Small intestine (tissue), 7 donors: Measurements from ENCODE around the gene GNAS-AS1. TPM values are rescaled to one million over a fixed set of nuclear protein-coding genes. Genes with fewer than 3 reads are reported as not detected.

Experiments used
- DNase-seq, 2 donors: peaks; one replicate each; pipeline versions ENCODE4 v3.0.0 to v3.0.0-alpha.2; 2013
- FAIRE-seq: peaks from 2 replicates; lab custom pipeline; 2012; peaks lifted over from hg19 to GRCh38; lab: Jason Lieb, UNC
- H3K27ac ChIP-seq, 3 donors: one replicate each; pipeline ENCODE4 v1.5.1; 2013; ENCODE audit warnings: low read length in 2 of 3, mild to moderate bottlenecking in 2 of 3, control low read depth in 1 of 3, inconsistent platforms in 1 of 3, low read depth in 1 of 3, moderate library complexity in 1 of 3
- H3K27me3 ChIP-seq, 3 donors: one replicate each; pipeline ENCODE4 v1.6.1; 2013; ENCODE audit warnings: low read length in 3 of 3, inconsistent platforms in 1 of 3; ENCODE audit not compliant: control insufficient read depth in 3 of 3, insufficient read depth in 3 of 3
- H3K36me3 ChIP-seq, 3 donors: one replicate each; pipeline ENCODE4 v1.6.1; 2013; ENCODE audit warnings: low read length in 3 of 3, inconsistent platforms in 1 of 3, low read depth in 1 of 3, mild to moderate bottlenecking in 1 of 3, moderate library complexity in 1 of 3; ENCODE audit not compliant: control insufficient read depth in 3 of 3, insufficient read depth in 2 of 3
- H3K4me1 ChIP-seq, 3 donors: one replicate each; pipeline ENCODE4 v1.6.1; 2013; ENCODE audit warnings: low read length in 2 of 3, inconsistent platforms in 1 of 3, low read depth in 1 of 3, mild to moderate bottlenecking in 1 of 3, moderate library complexity in 1 of 3; ENCODE audit not compliant: control insufficient read depth in 3 of 3, insufficient read depth in 2 of 3
- H3K4me3 ChIP-seq, 3 donors: one replicate each; pipeline ENCODE4 v1.5.1; 2013; ENCODE audit warnings: low read length in 3 of 3, control low read depth in 1 of 3, inconsistent platforms in 1 of 3, low read depth in 1 of 3, mild to moderate bottlenecking in 1 of 3, moderate library complexity in 1 of 3
- H3K9me3 ChIP-seq, 2 donors: one replicate each; pipeline ENCODE4 v1.6.1; 2013; ENCODE audit warnings: low read depth in 1 of 2, low read length in 1 of 2; ENCODE audit not compliant: control insufficient read depth in 2 of 2, insufficient read depth in 1 of 2
- WGBS, 3 donors: extraction: QIAGEN DNeasy Blood & Tissue Kit; methylation state at CpG; one replicate each; pipeline ENCODE4 v1.1.7; 2013; 5-methylcytosine and 5-hydroxymethylcytosine counted together
- polyA plus RNA-seq, 4 donors: library from polyadenylated mRNA; stranded (reverse) in 3 of 4; unstranded in 1 of 4; fragments of 200-250 nt in 3 of 4; fragments of 120-200 nt in 1 of 4; gene quantifications; one replicate each; pipeline versions ENCODE4 v1.2.1 to v1.2.3, GENCODE V29; 2013
- donor health status: healthy with polysubstance abuse.
- donor health status: control.
- donor health status: control.
- donor health status: Bipolar disorder and iron deficiency.
- donor health status: healthy.

GNAS-AS1 gene
- polyA plus RNA-seq, 4 donors: 0.37 to 0.38 TPM; not detected in 2

GRCh38 chr20:58863044-58863790 lies 12.5 kb upstream of the GNAS-AS1 start:
- no peak for DNase-seq
- no peaks in the 10 kb centered on the region for H3K4me1 ChIP-seq
- H3K9me3 ChIP-seq: no peaks in the 10 kb centered on the region
- 63 to 78% (median 66%) methylated on average over 7 of the region's 7 CpGs for whole genome bisulfite sequencing, 3 donors
- H3K27ac ChIP-seq: no peak overlapping the region
- H3K4me3 ChIP-seq: no peak overlapping the region
- peaks cover 0 to 7% (median 0%) of the 10 kb centered on the region in 3 donors for H3K27me3 ChIP-seq
- no peak for FAIRE-seq
- H3K36me3 ChIP-seq: no peaks in the 10 kb centered on the region

DNA sequence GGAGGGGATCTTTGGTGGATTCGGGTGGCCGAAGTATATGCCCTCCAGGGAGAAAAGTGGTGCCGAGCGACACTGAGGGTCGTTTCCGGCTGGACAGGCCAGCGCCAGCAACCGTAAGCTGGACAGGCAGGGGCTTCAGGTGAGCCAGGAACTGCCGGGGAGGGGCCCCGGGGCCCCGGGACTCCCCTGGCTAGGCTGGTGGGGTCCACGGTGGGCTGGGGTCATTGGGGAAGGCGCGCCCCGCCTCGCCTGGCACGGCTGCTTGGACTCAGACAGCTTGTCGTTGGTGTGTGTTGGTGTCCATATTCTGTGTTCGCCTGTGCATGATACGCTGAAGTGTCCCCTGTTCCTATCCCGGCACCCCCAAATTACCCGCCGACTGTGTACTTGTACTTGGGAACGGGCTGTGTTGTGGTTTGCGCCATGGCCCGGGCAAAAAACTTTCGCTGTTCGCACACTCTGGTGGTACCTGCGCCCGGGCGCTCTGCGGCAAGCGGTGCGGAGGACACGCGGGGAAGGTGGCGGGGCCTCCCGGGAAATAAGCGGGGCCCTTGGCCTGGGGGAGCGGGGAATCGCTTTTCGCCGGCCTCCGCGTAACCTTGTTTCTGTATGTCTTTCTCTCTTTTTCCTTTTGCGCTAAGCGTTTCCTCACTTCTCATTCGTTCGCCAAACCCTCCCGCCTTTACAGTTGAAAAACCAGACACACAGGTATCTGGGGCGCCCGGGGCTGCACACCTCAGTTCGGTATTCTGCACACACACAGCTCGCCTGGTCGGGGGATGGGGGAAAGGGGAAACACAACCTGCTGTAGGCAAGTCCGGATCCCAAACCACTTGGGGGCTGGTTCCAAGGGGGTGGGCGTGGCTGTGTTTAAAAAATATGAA lies 5.0 kb upstream of the GNAS-AS1 start:
- H3K4me3 ChIP-seq: no peak overlapping the region

DNA sequence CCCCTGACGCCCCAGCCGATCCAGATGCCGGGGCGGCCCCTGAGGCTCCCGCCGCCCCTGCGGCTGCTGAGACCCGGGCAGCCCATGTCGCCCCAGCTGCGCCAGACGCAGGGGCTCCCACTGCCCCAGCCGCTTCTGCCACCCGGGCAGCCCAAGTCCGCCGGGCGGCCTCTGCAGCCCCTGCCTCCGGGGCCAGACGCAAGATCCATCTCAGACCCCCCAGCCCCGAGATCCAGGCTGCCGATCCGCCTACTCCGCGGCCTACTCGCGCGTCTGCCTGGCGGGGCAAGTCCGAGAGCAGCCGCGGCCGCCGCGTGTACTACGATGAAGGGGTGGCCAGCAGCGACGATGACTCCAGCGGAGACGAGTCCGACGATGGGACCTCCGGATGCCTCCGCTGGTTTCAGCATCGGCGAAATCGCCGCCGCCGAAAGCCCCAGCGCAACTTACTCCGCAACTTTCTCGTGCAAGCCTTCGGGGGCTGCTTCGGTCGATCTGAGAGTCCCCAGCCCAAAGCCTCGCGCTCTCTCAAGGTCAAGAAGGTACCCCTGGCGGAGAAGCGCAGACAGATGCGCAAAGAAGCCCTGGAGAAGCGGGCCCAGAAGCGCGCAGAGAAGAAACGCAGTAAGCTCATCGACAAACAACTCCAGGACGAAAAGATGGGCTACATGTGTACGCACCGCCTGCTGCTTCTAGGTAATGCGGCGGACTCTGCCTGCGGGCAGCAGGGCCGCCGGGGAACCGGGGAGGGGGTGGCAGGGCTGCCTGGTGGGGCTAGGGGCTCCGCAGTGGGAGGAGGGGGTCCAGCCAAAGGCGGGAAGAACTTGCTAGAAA lies 4.2 kb upstream of the GNAS-AS1 start:
- 49 to 52% (median 49%) methylated on average over 68 to 75 of the region's 75 CpGs for WGBS, 3 donors
- H3K27ac ChIP-seq: no peak overlapping the region
- H3K4me3 ChIP-seq: peak overlapping the region in 1 of 3 donors; percentile 17
- no peaks in the 10 kb centered on the region for H3K9me3 ChIP-seq
- DNase-seq: peak in 1 of 2 donors; percentile 21
- H3K4me1 ChIP-seq: peaks cover 0 to 2% (median 0%) of the 10 kb centered on the region in 3 donors
- FAIRE-seq: no peak
- no peaks in the 10 kb centered on the region for H3K36me3 ChIP-seq
- H3K27me3 ChIP-seq: peaks cover 0 to 67% (median 27%) of the 10 kb centered on the region in 3 donors

More for the DNA sequence above, 5.0 kb upstream of the GNAS-AS1 start:
- H3K27ac ChIP-seq: no peak overlapping the region
- FAIRE-seq: no peak
- H3K4me1 ChIP-seq: no peaks in the 10 kb centered on the region
- H3K9me3 ChIP-seq: no peaks in the 10 kb centered on the region
- no peaks in the 10 kb centered on the region for H3K36me3 ChIP-seq
- H3K27me3 ChIP-seq: peaks cover 0 to 67% (median 27%) of the 10 kb centered on the region in 3 donors
- WGBS, 3 donors: 54 to 57% (median 57%) methylated on average over 54 to 57 of the region's 57 CpGs
- DNase-seq: peak in 1 of 2 donors; percentile 31

DNA sequence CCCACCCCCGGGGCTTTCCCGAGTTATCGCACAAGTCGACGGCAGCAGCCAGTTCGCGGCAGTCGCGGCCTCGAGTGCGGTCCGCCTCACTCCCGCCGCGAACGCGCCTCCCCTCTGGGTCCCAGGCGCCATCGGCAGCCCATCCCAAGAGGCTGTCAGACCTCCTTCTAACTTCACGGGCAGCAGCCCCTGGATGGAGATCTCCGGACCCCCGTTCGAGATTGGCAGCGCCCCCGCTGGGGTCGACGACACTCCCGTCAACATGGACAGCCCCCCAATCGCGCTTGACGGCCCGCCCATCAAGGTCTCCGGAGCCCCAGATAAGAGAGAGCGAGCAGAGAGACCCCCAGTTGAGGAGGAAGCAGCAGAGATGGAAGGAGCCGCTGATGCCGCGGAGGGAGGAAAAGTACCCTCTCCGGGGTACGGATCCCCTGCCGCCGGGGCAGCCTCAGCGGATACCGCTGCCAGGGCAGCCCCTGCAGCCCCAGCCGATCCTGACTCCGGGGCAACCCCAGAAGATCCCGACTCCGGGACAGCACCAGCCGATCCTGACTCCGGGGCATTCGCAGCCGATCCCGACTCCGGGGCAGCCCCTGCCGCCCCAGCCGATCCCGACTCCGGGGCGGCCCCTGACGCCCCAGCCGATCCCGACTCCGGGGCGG lies 3.4 kb upstream of the GNAS-AS1 start:
- H3K4me1 ChIP-seq: peaks cover 0 to 2% (median 0%) of the 10 kb centered on the region in 3 donors
- H3K27ac ChIP-seq: no peak overlapping the region
- H3K27me3 ChIP-seq: peaks cover 0 to 62% (median 27%) of the 10 kb centered on the region in 3 donors
- no peaks in the 10 kb centered on the region for H3K9me3 ChIP-seq
- DNase-seq (no peak), FAIRE-seq (no peak)
- WGBS, 3 donors: 50 to 61% (median 56%) methylated on average over 44 to 63 of the region's 63 CpGs
- no peak overlapping the region for H3K4me3 ChIP-seq
- no peaks in the 10 kb centered on the region for H3K36me3 ChIP-seq

DNA sequence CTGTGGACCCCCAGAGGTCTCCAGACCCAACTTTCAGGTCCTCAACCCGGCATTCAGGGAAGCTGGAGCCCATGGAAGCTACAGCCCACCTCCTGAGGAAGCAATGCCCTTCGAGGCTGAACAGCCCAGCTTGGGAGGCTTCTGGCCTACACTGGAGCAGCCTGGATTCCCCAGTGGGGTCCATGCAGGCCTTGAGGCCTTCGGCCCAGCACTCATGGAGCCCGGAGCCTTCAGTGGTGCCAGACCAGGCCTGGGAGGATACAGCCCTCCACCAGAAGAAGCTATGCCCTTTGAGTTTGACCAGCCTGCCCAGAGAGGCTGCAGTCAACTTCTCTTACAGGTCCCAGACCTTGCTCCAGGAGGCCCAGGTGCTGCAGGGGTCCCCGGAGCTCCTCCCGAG lies 2.8 kb upstream of the GNAS-AS1 start:
- FAIRE-seq (no peak), DNase-seq (no peak)
- Histone ChIP-seq H3K4me3 (no peak overlapping the region), H3K27ac (no peak overlapping the region), H3K36me3 (no peaks in the 10 kb centered on the region), H3K9me3 (no peaks in the 10 kb centered on the region), H3K4me1 (peaks cover 0 to 2% (median 0%) of the 10 kb centered on the region in 3 donors), H3K27me3 (peaks cover 0 to 62% (median 27%) of the 10 kb centered on the region in 3 donors)
- WGBS, 3 donors: 72 to 87% (median 83%) methylated on average over 6 of the region's 6 CpGs

DNA sequence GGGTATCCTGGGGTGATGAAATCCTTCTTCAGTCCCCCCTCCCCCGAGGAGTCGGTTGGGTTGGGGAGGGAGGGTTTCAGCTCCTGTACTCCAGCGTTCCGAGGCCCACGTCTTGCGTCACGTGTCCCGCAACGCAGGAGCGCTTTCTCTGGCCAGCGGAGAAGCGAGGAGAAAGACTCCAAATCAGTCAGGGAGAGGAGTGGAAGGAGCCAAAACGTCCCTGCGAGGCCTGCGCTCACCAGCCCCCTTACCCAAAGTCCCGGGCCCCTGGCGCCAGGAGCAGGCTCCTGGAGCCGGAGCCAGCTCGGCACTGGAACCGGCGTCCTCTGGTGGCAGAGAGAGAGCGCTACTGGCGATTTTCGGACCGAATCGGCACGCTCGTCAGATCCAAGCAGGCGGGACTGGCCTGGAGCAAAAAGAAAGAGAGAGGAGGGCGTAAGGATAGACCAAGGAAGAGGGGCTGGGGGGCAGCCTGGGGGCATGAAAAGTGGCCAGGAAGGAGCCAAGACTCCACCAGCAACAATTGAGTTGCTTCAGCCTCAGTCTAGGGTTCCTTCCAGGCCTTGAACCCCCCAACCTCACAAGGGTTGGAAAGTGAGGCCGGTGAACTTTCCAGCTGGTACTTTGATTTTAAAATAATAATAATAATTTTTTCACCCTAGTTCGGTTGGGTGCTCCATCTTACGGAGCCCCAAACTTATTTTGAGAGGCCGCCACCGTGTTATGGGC lies 2.0 kb upstream of the GNAS-AS1 start, which contains the start of gene GNAS:
Gene GNAS, plus strand, starts transcription at position 174 of the 729 bp plus-strand sequence.
- no peak within 1 kb of the TSS for H3K27ac ChIP-seq
- peak within 1 kb of the TSS; percentile 16 to 53 (median 17) for H3K4me3 ChIP-seq
- 28 to 37% (median 34%) methylated on average over 35 of the region's 35 CpGs for WGBS, 3 donors
- FAIRE-seq: no peak
- H3K4me1 ChIP-seq: peaks cover 0 to 2% (median 0%) of the 10 kb centered on the region in 3 donors
- DNase-seq: peak; percentile 42 to 81
- no peaks in the 10 kb centered on the region for H3K9me3 ChIP-seq
- no peaks in the 10 kb centered on the region for H3K36me3 ChIP-seq
- H3K27me3 ChIP-seq: peaks cover 0 to 59% (median 26%) of the 10 kb centered on the region in 3 donors

DNA sequence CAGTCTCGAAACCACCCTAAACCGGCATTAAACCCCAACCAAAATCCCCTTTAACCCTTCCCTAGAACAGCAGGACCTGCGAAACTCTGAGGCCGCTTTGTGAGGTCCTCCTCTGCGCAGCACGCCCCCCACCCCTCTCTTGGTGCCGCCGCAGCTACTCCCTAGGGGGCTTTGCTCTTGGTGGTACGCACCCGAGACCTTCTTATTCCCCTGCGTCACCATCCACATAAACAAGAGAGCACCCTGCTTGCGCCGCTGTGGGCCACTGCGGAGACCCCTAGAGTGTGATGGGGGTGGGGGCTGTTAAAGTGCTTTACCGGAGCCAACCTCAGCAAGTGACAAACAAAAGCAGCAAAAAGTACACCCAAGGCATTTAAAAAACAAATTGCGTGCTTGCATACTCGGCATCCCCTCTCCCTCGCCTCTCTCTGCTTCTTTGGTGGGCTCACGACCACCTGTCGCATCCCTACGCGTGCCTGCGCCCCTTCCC lies 1.3 kb upstream of the GNAS-AS1 start:
- Histone ChIP-seq H3K4me1 (peaks cover 0 to 2% (median 0%) of the 10 kb centered on the region in 3 donors), H3K27ac (no peak overlapping the region), H3K27me3 (peaks cover 0 to 54% (median 25%) of the 10 kb centered on the region in 3 donors), H3K36me3 (no peaks in the 10 kb centered on the region), H3K4me3 (peak overlapping the region; percentile 16 to 53 (median 17)), H3K9me3 (no peaks in the 10 kb centered on the region)
- FAIRE-seq (no peak), DNase-seq (peak in 1 of 2 donors; percentile 20)
- 38 to 48% (median 41%) methylated on average over 21 to 23 of the region's 23 CpGs for WGBS, 3 donors
